ENCODE measurements around the gene IGF2BP2.
A peak's percentile ranks its signal among the peaks of the same experiment; 100 is the strongest.

IGF2BP2 gene

GRCh38 chr3:185764163-185764979 is 60.5 kb downstream of the IGF2BP2 start:
- Histone ChIP-seq H3K9me3 (ENCODE audit: control insufficient read depth in 2 of 2, low read length in 2 of 2) (no peaks in the 10 kb centered on the region), H3K4me1 (ENCODE audit: control insufficient read depth, insufficient read depth, low read length) (no peaks in the 10 kb centered on the region), H3K36me3 (ENCODE audit: control insufficient read depth in 2 of 2, insufficient read depth in 2 of 2, low read length in 2 of 2) (no peaks in the 10 kb centered on the region), H3K27ac (ENCODE audit: low read length) (no peak overlapping the region), H3K9ac (ENCODE audit: low read length in 2 of 2) (peak overlapping the region; percentile 1 to 38), H3K4me3 (ENCODE audit: low read length in 2 of 2) (no peak overlapping the region), H3K27me3 (ENCODE audit: control insufficient read depth in 1 of 2, insufficient read depth in 2 of 2, low read length in 2 of 2) (no peaks in the 10 kb centered on the region)

GRCh38 chr3:185763347-185764005 is 61.4 kb downstream of the IGF2BP2 start:
- Histone ChIP-seq H3K9me3 (ENCODE audit: control insufficient read depth in 2 of 2, low read length in 2 of 2) (no peaks in the 10 kb centered on the region), H3K27me3 (ENCODE audit: control insufficient read depth in 1 of 2, insufficient read depth in 2 of 2, low read length in 2 of 2) (no peaks in the 10 kb centered on the region), H3K4me3 (ENCODE audit: low read length in 2 of 2) (no peak overlapping the region), H3K27ac (ENCODE audit: low read length) (no peak overlapping the region), H3K9ac (ENCODE audit: low read length in 2 of 2) (no peak overlapping the region), H3K36me3 (ENCODE audit: control insufficient read depth in 2 of 2, insufficient read depth in 2 of 2, low read length in 2 of 2) (no peaks in the 10 kb centered on the region), H3K4me1 (ENCODE audit: control insufficient read depth, insufficient read depth, low read length) (no peaks in the 10 kb centered on the region)

- H3K9me3 ChIP-seq (ENCODE audit: control insufficient read depth in 2 of 2, low read length in 2 of 2) = no peaks in the 10 kb centered on the region
- H3K27me3 ChIP-seq (ENCODE audit: control insufficient read depth in 1 of 2, insufficient read depth in 2 of 2, low read length in 2 of 2) = peaks cover 0 to 7% of the 10 kb centered on the region in 2 donors
- H3K4me3 ChIP-seq (ENCODE audit: low read length in 2 of 2) = peak overlapping the region; percentile 36 to 54
- H3K9ac ChIP-seq (ENCODE audit: low read length in 2 of 2) = no peak overlapping the region
- H3K27ac ChIP-seq (ENCODE audit: low read length) = no peak overlapping the region
- H3K4me1 ChIP-seq (ENCODE audit: control insufficient read depth, insufficient read depth, low read length) = no peaks in the 10 kb centered on the region
- H3K36me3 ChIP-seq (ENCODE audit: control insufficient read depth in 2 of 2, insufficient read depth in 2 of 2, low read length in 2 of 2) = no peaks in the 10 kb centered on the region
Measured at GRCh38 chr3:185760550-185760949, 64.3 kb downstream of the IGF2BP2 start.

- Histone ChIP-seq H3K4me3 (ENCODE audit: low read length in 2 of 2) (peak overlapping the region; percentile 36 to 54), H3K27ac (ENCODE audit: low read length) (no peak overlapping the region), H3K36me3 (ENCODE audit: control insufficient read depth in 2 of 2, insufficient read depth in 2 of 2, low read length in 2 of 2) (no peaks in the 10 kb centered on the region), H3K9me3 (ENCODE audit: control insufficient read depth in 2 of 2, low read length in 2 of 2) (peaks cover 0 to 4% of the 10 kb centered on the region in 2 donors), H3K9ac (ENCODE audit: low read length in 2 of 2) (no peak overlapping the region), H3K27me3 (ENCODE audit: control insufficient read depth in 1 of 2, insufficient read depth in 2 of 2, low read length in 2 of 2) (peaks cover 0 to 7% of the 10 kb centered on the region in 2 donors), H3K4me1 (ENCODE audit: control insufficient read depth, insufficient read depth, low read length) (no peaks in the 10 kb centered on the region)
Measured at GRCh38 chr3:185760088-185760487, 64.8 kb downstream of the IGF2BP2 start.

- no peaks in the 10 kb centered on the region for H3K36me3 ChIP-seq (ENCODE audit: control insufficient read depth in 2 of 2, insufficient read depth in 2 of 2, low read length in 2 of 2)
- peaks cover 0 to 5% of the 10 kb centered on the region in 2 donors for H3K9me3 ChIP-seq (ENCODE audit: control insufficient read depth in 2 of 2, low read length in 2 of 2)
- no peak overlapping the region for H3K9ac ChIP-seq (ENCODE audit: low read length in 2 of 2)
- no peaks in the 10 kb centered on the region for H3K4me1 ChIP-seq (ENCODE audit: control insufficient read depth, insufficient read depth, low read length)
- H3K27ac ChIP-seq (ENCODE audit: low read length) = no peak overlapping the region
- H3K4me3 ChIP-seq (ENCODE audit: low read length in 2 of 2) = no peak overlapping the region
- H3K27me3 ChIP-seq (ENCODE audit: control insufficient read depth in 1 of 2, insufficient read depth in 2 of 2, low read length in 2 of 2) = peaks cover 0 to 7% of the 10 kb centered on the region in 2 donors
Measured at GRCh38 chr3:185759512-185759911, 65.3 kb downstream of the IGF2BP2 start.

GRCh38 chr3:185758912-185759311 is 65.9 kb downstream of the IGF2BP2 start:
- Histone ChIP-seq H3K27ac (ENCODE audit: low read length) (no peak overlapping the region), H3K9ac (ENCODE audit: low read length in 2 of 2) (no peak overlapping the region), H3K27me3 (ENCODE audit: control insufficient read depth in 1 of 2, insufficient read depth in 2 of 2, low read length in 2 of 2) (peaks cover 0 to 7% of the 10 kb centered on the region in 2 donors)

GRCh38 chr3:185757176-185757575 is 67.7 kb downstream of the IGF2BP2 start:
- H3K4me3 ChIP-seq (ENCODE audit: low read length in 2 of 2) = no peak overlapping the region
- no peak overlapping the region for H3K9ac ChIP-seq (ENCODE audit: low read length in 2 of 2)
- no peaks in the 10 kb centered on the region for H3K36me3 ChIP-seq (ENCODE audit: control insufficient read depth in 2 of 2, insufficient read depth in 2 of 2, low read length in 2 of 2)
- H3K9me3 ChIP-seq (ENCODE audit: control insufficient read depth in 2 of 2, low read length in 2 of 2) = peaks cover 0 to 5% of the 10 kb centered on the region in 2 donors
- no peaks in the 10 kb centered on the region for H3K4me1 ChIP-seq (ENCODE audit: control insufficient read depth, insufficient read depth, low read length)
- no peak overlapping the region for H3K27ac ChIP-seq (ENCODE audit: low read length)
- peaks cover 0 to 7% of the 10 kb centered on the region in 2 donors for H3K27me3 ChIP-seq (ENCODE audit: control insufficient read depth in 1 of 2, insufficient read depth in 2 of 2, low read length in 2 of 2)

More at GRCh38 chr3:185758912-185759311, 65.9 kb downstream of the IGF2BP2 start:
- Histone ChIP-seq H3K4me1 (ENCODE audit: control insufficient read depth, insufficient read depth, low read length) (no peaks in the 10 kb centered on the region), H3K9me3 (ENCODE audit: control insufficient read depth in 2 of 2, low read length in 2 of 2) (peaks cover 0 to 5% of the 10 kb centered on the region in 2 donors), H3K4me3 (ENCODE audit: low read length in 2 of 2) (no peak overlapping the region), H3K36me3 (ENCODE audit: control insufficient read depth in 2 of 2, insufficient read depth in 2 of 2, low read length in 2 of 2) (no peaks in the 10 kb centered on the region)

GRCh38 chr3:185756477-185756876 is 68.4 kb downstream of the IGF2BP2 start:
- Histone ChIP-seq H3K36me3 (ENCODE audit: control insufficient read depth in 2 of 2, insufficient read depth in 2 of 2, low read length in 2 of 2) (no peaks in the 10 kb centered on the region), H3K27me3 (ENCODE audit: control insufficient read depth in 1 of 2, insufficient read depth in 2 of 2, low read length in 2 of 2) (peaks cover 0 to 7% of the 10 kb centered on the region in 2 donors), H3K4me3 (ENCODE audit: low read length in 2 of 2) (no peak overlapping the region)

GRCh38 chr3:185754920-185755319 is 69.9 kb downstream of the IGF2BP2 start:
- H3K9ac ChIP-seq (ENCODE audit: low read length in 2 of 2) = no peak overlapping the region
- H3K27me3 ChIP-seq (ENCODE audit: control insufficient read depth in 1 of 2, insufficient read depth in 2 of 2, low read length in 2 of 2) = peaks cover 0 to 9% of the 10 kb centered on the region in 2 donors
- no peak overlapping the region for H3K4me3 ChIP-seq (ENCODE audit: low read length in 2 of 2)

More at GRCh38 chr3:185756477-185756876, 68.4 kb downstream of the IGF2BP2 start:
- Histone ChIP-seq H3K4me1 (ENCODE audit: control insufficient read depth, insufficient read depth, low read length) (no peaks in the 10 kb centered on the region), H3K27ac (ENCODE audit: low read length) (no peak overlapping the region), H3K9ac (ENCODE audit: low read length in 2 of 2) (no peak overlapping the region), H3K9me3 (ENCODE audit: control insufficient read depth in 2 of 2, low read length in 2 of 2) (peaks cover 0 to 5% of the 10 kb centered on the region in 2 donors)

GRCh38 chr3:185753354-185753753 is 71.5 kb downstream of the IGF2BP2 start:
- no peak overlapping the region for H3K27ac ChIP-seq (ENCODE audit: low read length)
- H3K36me3 ChIP-seq (ENCODE audit: control insufficient read depth in 2 of 2, insufficient read depth in 2 of 2, low read length in 2 of 2) = no peaks in the 10 kb centered on the region
- peaks cover 0 to 9% of the 10 kb centered on the region in 2 donors for H3K27me3 ChIP-seq (ENCODE audit: control insufficient read depth in 1 of 2, insufficient read depth in 2 of 2, low read length in 2 of 2)
- H3K9ac ChIP-seq (ENCODE audit: low read length in 2 of 2) = no peak overlapping the region
- no peak overlapping the region for H3K4me3 ChIP-seq (ENCODE audit: low read length in 2 of 2)
- H3K9me3 ChIP-seq (ENCODE audit: control insufficient read depth in 2 of 2, low read length in 2 of 2) = peaks cover 0 to 5% of the 10 kb centered on the region in 2 donors
- H3K4me1 ChIP-seq (ENCODE audit: control insufficient read depth, insufficient read depth, low read length) = no peaks in the 10 kb centered on the region

More at GRCh38 chr3:185754920-185755319, 69.9 kb downstream of the IGF2BP2 start:
- no peak overlapping the region for H3K27ac ChIP-seq (ENCODE audit: low read length)
- H3K4me1 ChIP-seq (ENCODE audit: control insufficient read depth, insufficient read depth, low read length) = no peaks in the 10 kb centered on the region
- peaks cover 0 to 5% of the 10 kb centered on the region in 2 donors for H3K9me3 ChIP-seq (ENCODE audit: control insufficient read depth in 2 of 2, low read length in 2 of 2)
- no peaks in the 10 kb centered on the region for H3K36me3 ChIP-seq (ENCODE audit: control insufficient read depth in 2 of 2, insufficient read depth in 2 of 2, low read length in 2 of 2)
